Measurements from ENCODE around the gene AEN.

Gene AEN

DNA sequence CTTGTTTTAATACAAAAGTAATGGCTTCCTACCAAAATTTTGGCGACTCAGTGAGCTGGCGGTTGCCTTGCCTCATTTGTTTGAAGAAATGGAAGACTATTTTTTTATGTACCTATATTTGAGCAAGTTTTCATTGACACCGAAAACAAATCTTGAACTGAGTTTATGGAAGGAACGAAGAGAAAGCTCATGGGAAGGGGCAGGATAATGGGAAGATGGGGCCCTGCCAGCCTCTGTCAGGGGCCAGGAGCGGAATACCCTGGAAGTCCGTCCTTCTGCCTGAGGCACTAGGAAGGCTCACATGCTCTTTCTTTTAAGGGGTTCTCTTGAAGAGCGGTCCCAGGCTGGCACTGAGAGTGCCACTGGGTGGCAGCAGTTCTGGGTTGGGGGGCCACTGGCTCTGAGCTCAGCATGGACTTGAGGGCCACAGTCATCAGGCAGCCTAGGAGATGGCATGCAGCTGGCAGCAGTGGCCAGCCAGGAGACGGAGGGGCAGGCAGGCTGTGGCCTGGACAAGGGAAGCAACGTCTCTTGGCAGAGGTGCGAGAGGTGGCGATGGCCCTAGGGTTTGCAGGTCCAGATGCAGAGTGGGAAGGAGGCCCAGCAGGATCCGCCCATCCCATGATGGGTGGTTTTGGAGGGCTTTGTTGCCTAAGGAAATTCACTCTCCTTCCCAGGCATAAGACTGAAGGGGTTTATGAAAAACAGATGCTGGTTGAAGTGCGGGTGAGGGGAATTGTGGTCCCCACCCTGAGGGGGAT lies 59.3 kb downstream of the AEN start:
- DNase-seq, result no peak

GRCh38 chr15:88681610-88682221 lies 60.6 kb downstream of the AEN start:
- no peak for DNase-seq
